Stimulated activated memory B cell treated with anti-CD40 and anti-IgM and Interleukin-4, amounts not matched to agents 10 μg/mL and 1 μg/mL and 100 μg/mL, for 72 hours (primary cell): ENCODE results near the gene TGFBRAP1.
A peak's percentile ranks its signal among the peaks of the same experiment; 100 is the strongest.
"Not testable (repeated sequence)": the region's sequence is repeated elsewhere in the genome, so short reads cannot be mapped to it uniquely, and the experiment has no call there.

Experiments used
- ATAC-seq: fragments of 150-1000 bp; cut with Tn5 transposase; 2 replicates; pipeline ENCODE4 v1.10.0; 2021
- H3K27ac Mint-ChIP-seq: one replicate; pipeline ENCODE4 v1.8.0; 2022; ENCODE audit warnings: mild to moderate bottlenecking, mixed read lengths
- H3K27me3 Mint-ChIP-seq: one replicate; pipeline ENCODE4 v1.8.0; 2022; ENCODE audit warnings: mixed read lengths
- H3K36me3 Mint-ChIP-seq: one replicate; pipeline ENCODE4 v1.8.0; 2022; ENCODE audit warnings: mixed read lengths
- H3K4me1 Mint-ChIP-seq: one replicate; pipeline ENCODE4 v1.8.0; 2022; ENCODE audit warnings: mixed read lengths
- H3K4me3 Mint-ChIP-seq: one replicate; pipeline ENCODE4 v1.8.0; 2022; ENCODE audit warnings: mild to moderate bottlenecking, moderate library complexity, mixed read lengths
- H3K9me3 Mint-ChIP-seq: one replicate; pipeline ENCODE4 v1.8.0; 2022; ENCODE audit warnings: mixed read lengths

Gene TGFBRAP1

DNA sequence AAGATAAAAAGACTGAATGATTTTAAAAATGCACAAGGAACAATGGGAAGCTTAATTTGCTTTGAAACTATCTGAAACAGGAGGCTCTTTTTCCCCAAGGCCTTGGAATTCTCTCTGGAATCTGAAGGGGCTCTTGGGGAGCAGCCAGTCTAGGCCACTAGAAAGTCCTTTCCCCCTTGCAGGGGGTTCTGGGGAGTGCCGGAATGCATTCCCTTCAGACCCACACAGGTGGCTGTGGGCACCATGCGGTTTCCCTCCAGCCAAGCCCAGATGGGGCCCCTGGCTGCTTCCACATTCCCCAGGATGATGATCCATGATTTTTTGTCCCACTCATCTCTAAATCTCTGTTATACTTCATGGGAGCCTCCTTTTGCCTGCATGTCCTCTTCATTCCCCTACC is 77.3 kb downstream of the TGFBRAP1 start:
- Mint-ChIP-seq H3K27ac (no peak overlapping the region), H3K9me3 (no peaks in the 10 kb centered on the region), H3K36me3 (no peaks in the 10 kb centered on the region), H3K4me3 (no peak overlapping the region), H3K27me3 (no peaks in the 10 kb centered on the region), H3K4me1 (no peaks in the 10 kb centered on the region)
- no peak for ATAC-seq

DNA sequence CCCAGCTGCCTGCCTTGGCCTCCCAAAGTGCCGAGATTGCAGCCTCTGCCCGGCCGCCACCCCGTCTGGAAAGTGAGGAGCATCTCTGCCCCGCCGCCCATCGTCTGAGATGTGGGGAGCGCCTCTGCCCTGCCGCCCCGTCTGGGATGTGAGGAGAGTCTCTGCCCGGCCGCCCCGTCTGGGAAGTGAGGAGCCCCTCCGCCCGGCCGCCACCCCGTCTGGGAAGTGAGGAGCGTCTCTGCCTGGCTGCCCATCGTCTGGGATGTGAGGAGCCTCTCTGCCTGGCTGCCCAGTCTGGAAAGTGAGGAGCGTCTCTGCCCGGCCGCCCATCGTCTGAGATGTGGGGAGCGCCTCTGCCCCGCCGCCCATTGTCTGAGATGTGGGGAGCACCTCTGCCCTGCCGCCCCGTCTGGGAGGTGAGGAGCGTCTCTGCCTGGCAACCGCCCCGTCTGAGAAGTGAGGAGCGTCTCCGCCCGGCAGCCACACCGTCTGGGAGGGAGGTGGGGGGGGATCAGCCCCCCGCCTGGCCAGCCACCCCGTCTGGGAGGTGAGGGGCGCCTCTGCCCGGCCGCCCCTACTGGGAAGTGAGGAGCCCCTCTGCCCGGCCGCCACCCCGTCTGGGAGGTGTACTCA is 78.4 kb downstream of the TGFBRAP1 start:
- H3K36me3 Mint-ChIP-seq, ATAC-seq, H3K4me1 Mint-ChIP-seq, H3K27me3 Mint-ChIP-seq, H3K4me3 Mint-ChIP-seq, H3K27ac Mint-ChIP-seq, H3K9me3 Mint-ChIP-seq: not testable (repeated sequence)

DNA sequence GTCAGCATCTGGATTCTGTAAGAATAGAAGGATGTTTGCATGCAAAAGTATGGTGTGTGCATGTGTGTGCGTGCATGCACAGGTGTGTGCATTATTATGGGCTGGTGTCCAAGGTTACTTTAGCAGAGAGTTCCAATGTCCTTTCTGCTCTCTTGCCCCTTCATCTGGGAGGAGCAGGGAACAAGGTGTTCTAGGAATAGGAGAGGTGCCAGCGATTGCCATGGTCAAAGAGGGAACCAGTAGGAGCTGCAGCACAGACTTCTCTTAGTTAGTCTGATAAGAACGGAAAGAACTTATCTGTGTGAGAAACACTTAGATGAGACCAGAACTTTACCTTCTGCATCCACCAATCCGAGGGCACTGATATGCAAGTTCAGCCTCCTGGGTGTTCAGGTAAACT is 79.6 kb downstream of the TGFBRAP1 start:
- Mint-ChIP-seq H3K4me3 (no peak overlapping the region), H3K9me3 (no peaks in the 10 kb centered on the region), H3K27me3 (no peaks in the 10 kb centered on the region), H3K36me3 (no peaks in the 10 kb centered on the region), H3K4me1 (no peaks in the 10 kb centered on the region), H3K27ac (no peak overlapping the region)
- no peak for ATAC-seq

DNA sequence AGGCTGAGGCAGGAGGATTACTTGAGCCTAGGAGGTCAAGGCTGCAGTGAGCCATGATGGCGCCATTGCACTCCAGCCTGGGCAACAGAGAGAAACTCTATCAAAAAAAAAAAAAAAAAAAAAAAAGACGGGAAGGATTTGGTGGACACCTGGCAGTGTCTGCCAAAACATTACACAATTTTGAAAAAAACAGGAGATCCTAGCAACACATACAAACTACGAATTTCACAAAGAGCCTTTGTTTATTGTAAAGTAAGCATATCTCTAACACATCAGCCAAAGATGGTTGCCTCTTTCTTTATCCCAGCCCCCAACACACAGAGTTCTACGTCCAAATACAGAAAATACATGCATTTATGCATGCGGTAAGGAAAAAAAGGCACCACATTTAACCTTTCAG is 80.4 kb downstream of the TGFBRAP1 start:
- Mint-ChIP-seq H3K27ac (no peak overlapping the region), H3K4me1 (no peaks in the 10 kb centered on the region), H3K27me3 (no peaks in the 10 kb centered on the region), H3K36me3 (no peaks in the 10 kb centered on the region), H3K4me3 (no peak overlapping the region), H3K9me3 (no peaks in the 10 kb centered on the region)
- ATAC-seq = no peak

DNA sequence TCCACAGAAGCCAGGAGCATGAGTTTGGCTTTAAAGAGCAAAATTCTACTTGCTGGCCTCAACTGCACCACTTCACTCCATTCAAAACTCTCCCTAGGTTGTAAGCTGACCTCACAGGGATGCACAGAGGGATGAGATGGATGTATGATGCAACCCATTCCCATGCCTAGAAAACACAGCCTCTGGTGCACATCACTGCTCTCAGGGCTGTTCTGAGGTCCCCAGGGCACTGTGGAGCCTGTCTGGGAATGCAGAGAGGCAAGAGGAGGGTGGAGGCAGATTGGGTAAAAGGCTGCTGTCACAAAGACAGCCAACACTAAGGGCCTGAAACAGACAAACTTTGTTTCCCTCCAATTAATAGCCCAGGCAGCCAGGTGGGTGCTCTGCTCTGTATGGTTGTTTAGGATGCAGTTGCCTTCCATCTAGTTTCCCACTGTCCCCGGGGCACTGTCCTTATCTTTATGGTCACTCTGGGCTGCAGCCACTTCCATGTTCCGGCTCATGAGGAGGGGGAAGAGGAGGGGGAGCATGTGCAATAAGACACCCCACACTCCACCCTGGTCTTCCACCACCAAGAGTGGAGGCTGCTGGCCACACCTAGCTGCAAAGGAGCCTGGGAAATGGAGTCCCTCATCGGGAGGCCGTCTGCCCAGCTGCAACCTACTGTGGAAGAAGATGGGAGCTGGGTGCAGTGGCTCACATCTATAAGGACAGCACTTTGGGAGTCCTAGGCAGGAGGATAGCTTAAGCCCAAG is 81.0 kb downstream of the TGFBRAP1 start:
- Mint-ChIP-seq H3K9me3 (no peaks in the 10 kb centered on the region), H3K4me3 (no peak overlapping the region), H3K27me3 (no peaks in the 10 kb centered on the region), H3K36me3 (no peaks in the 10 kb centered on the region), H3K27ac (no peak overlapping the region), H3K4me1 (no peaks in the 10 kb centered on the region)
- no peak for ATAC-seq

DNA sequence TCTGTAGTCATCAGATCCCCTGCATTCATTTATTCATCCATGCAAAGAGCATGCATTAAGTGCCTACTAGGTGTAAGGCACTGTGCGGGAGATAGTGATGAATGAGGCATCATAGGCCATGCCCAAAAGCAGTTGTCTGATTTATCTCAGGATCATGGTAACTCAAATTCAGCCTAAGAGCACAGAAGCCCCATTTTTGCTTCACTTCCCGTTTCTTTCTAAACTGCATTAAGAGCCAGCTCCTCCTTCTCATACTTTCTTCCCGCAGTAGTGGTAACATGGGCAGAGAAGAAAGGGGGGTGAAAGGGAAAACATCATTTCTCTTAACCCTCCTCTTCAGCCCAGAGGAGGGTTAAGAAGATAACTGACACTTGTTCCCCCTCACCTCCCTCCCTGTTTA is 85.1 kb downstream of the TGFBRAP1 start:
- no peaks in the 10 kb centered on the region for H3K27me3 Mint-ChIP-seq
- no peaks in the 10 kb centered on the region for H3K36me3 Mint-ChIP-seq
- H3K4me3 Mint-ChIP-seq = no peak overlapping the region
- no peaks in the 10 kb centered on the region for H3K4me1 Mint-ChIP-seq
- ATAC-seq = no peak
- no peaks in the 10 kb centered on the region for H3K9me3 Mint-ChIP-seq
- H3K27ac Mint-ChIP-seq = no peak overlapping the region

DNA sequence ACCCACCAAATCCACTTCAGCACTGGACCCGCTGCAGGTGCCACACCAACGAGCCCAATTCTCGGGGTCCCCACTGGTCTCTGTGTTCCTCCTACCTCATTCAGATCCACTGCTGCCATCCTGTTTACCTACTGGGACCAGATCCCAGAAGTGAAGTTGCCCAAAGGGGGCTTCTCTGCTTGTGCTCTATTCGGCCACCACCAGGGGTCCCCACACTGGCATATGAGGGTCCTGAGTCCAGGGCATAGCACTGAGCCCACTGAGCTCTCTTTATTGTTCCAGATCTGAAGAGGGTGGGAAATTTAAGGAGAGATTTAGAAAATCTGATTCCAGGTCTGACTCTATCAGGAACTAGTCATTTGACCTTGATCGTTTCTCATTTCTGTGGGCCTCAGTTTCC is 85.6 kb downstream of the TGFBRAP1 start:
- no peak overlapping the region for H3K27ac Mint-ChIP-seq
- H3K36me3 Mint-ChIP-seq = no peaks in the 10 kb centered on the region

DNA sequence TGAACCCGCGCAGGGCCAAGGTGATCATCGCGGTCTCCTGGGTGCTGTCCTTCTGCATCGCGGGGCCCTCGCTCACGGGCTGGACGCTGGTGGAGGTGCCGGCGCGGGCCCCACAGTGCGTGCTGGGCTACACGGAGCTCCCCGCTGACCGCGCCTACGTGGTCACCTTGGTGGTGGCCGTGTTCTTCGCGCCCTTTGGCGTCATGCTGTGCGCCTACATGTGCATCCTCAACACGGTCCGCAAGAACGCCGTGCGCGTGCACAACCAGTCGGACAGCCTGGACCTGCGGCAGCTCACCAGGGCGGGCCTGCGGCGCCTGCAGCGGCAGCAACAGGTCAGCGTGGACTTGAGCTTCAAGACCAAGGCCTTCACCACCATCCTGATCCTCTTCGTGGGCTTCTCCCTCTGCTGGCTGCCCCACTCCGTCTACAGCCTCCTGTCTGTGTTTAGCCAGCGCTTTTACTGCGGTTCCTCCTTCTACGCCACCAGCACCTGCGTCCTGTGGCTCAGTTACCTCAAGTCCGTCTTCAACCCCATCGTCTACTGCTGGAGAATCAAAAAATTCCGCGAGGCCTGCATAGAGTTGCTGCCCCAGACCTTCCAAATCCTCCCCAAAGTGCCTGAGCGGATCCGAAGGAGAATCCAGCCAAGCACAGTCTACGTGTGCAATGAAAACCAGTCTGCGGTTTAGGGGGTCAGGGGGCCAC is 87.1 kb downstream of the TGFBRAP1 start:
- no peak for ATAC-seq
- no peak overlapping the region for H3K27ac Mint-ChIP-seq
- no peaks in the 10 kb centered on the region for H3K27me3 Mint-ChIP-seq
- H3K9me3 Mint-ChIP-seq = no peaks in the 10 kb centered on the region
- H3K36me3 Mint-ChIP-seq = no peaks in the 10 kb centered on the region
- H3K4me3 Mint-ChIP-seq = no peak overlapping the region
- H3K4me1 Mint-ChIP-seq = peaks cover 7% of the 10 kb centered on the region

More for the DNA sequence above, 85.6 kb downstream of the TGFBRAP1 start:
- Mint-ChIP-seq H3K9me3 (no peaks in the 10 kb centered on the region), H3K4me3 (no peak overlapping the region), H3K4me1 (no peaks in the 10 kb centered on the region), H3K27me3 (no peaks in the 10 kb centered on the region)
- ATAC-seq = no peak

DNA sequence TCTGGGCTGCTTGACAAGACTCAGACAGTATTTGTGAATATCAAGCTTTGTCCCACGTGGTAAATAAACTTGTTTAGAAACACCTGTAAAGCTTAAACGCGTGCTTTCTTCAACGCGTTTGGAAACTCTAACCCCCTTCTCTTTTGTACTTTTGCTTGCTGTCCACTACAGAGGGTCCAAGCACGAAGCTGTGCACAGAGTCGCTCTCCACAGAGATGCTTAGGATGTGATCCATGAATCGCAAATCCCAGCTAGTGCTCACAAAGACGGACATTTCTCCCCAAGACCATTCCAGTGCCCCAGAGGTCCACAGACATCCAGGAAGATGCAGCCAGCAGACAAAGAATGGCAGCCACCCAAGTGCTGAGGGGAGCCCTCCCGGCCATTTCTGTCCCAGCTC is 88.1 kb downstream of the TGFBRAP1 start, which contains the start of gene GPR45:
Gene GPR45, plus strand, starts transcription at position 301 of the 400 bp plus-strand sequence. CDS start 116 bp downstream, outside the sequence.
- Mint-ChIP-seq H3K4me3 (no peak within 1 kb of the TSS), H3K36me3 (no peaks in the 10 kb centered on the region), H3K4me1 (peaks cover 16% of the 10 kb centered on the region), H3K27ac (no peak within 1 kb of the TSS), H3K27me3 (no peaks in the 10 kb centered on the region), H3K9me3 (no peaks in the 10 kb centered on the region)
- no peak for ATAC-seq

DNA sequence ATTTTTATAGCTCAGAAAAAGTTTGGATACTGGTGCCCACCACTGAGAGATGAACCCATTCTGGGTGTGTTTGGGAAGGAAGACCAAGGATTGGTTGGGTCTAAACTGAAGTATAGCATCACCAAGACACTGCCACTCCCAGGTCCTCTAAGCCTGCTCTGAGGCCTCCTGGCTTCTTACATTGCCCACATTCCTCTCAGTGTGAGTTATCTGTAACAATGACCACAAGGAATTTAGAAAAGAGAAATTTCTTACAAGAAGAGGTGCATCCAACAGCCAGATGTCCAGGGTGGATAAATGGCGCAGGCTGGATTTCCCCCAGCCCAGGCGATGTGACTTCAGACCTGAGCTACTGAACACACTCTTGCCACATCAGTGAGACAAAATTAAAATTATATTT is 89.6 kb downstream of the TGFBRAP1 start:
- Mint-ChIP-seq H3K4me3 (no peak overlapping the region), H3K27me3 (no peaks in the 10 kb centered on the region), H3K27ac (no peak overlapping the region), H3K4me1 (peaks cover 27% of the 10 kb centered on the region), H3K36me3 (no peaks in the 10 kb centered on the region), H3K9me3 (no peaks in the 10 kb centered on the region)
- ATAC-seq = no peak

DNA sequence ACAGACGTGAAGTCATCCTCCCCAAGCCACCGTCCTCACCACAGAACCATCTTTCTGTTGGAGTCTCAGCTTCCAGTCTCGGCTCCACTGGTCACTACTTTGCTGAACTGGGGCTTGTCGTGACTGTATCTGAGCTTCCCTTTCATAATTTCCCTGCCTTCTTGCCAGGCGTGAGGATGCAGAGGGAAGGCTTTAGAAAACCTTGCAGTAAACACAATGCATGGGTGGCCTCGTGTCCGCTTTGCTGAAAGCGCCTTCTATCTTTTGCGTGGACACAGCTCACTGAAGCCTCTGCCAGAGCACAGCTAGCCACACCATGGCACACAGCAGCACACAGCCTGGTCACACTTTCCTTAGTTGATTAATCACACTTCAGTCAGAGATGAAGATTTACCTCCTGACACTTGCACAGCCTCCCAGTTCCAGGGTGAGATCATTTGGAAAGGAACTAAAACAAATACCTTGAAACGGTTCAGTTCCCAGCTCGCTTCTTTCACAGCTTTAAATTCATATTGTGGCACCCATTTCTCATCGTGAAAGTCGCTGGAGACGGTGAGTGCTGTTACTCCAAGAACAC is 90.8 kb downstream of the TGFBRAP1 start:
- no peaks in the 10 kb centered on the region for H3K36me3 Mint-ChIP-seq
- H3K4me1 Mint-ChIP-seq = peaks cover 27% of the 10 kb centered on the region
- H3K9me3 Mint-ChIP-seq = no peaks in the 10 kb centered on the region
- H3K27me3 Mint-ChIP-seq = no peaks in the 10 kb centered on the region
- ATAC-seq = no peak
- no peak overlapping the region for H3K27ac Mint-ChIP-seq
- no peak overlapping the region for H3K4me3 Mint-ChIP-seq

DNA sequence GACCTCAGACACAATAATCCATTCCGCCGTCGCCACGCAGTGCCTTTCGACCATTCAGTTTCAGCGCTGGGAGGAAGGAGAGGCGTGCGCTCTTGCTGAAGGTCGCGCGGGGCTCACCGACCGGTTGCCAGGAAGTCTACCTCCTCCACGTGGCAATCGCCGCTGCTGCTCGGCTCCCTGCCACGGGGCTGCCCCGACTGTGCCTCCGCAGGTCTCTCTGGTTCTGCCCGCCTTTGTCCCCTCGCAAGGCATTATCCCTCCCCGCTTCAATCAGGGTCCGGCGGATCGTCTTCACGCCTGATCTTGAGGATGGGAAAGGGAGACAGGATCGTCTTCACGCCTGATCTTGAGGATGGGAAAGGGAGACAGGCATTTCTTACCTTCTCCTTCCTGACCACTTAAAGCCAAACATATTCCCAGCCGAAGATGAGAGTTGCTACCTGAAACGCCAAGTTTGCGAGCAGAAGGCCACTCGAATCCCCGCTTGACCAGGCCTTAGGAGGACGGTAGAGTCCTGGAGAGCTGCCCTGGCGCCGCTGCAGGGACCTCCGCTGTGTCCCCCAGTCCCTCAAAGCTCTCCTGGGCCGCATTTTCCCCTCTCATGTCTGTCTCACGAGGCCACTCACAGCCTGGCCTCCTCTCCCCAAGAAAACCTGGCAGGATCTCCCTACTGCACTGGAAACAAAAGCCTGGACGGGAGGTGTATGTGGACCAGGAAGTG is 92.3 kb downstream of the TGFBRAP1 start:
- Mint-ChIP-seq H3K9me3 (no peaks in the 10 kb centered on the region), H3K27ac (peak overlapping the region; percentile 73), H3K4me1 (peaks cover 27% of the 10 kb centered on the region), H3K4me3 (peak overlapping the region; percentile 19), H3K27me3 (no peaks in the 10 kb centered on the region), H3K36me3 (no peaks in the 10 kb centered on the region)
- peak; percentile 61 for ATAC-seq

DNA sequence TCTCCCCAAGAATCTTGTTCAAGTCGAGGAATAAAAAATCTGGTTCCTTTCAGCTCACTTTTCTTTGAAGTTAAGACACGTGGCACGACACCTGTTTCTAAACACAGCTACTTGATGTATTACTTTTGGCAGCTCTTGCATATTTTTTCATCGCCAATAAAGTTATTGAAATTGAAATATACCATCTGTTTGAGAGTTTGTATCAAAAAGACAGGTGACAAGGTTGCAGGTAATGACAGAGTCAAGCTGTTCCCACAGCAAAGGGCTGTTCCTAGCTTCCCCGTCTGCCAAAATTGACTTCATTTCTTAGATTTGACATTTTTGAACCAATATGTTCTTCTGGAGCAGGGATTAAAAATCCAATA is 93.5 kb downstream of the TGFBRAP1 start:
- peaks cover 27% of the 10 kb centered on the region for H3K4me1 Mint-ChIP-seq
- H3K4me3 Mint-ChIP-seq = no peak overlapping the region
- H3K27me3 Mint-ChIP-seq = no peaks in the 10 kb centered on the region
- no peak for ATAC-seq
- no peak overlapping the region for H3K27ac Mint-ChIP-seq
- no peaks in the 10 kb centered on the region for H3K36me3 Mint-ChIP-seq
- H3K9me3 Mint-ChIP-seq = no peaks in the 10 kb centered on the region

DNA sequence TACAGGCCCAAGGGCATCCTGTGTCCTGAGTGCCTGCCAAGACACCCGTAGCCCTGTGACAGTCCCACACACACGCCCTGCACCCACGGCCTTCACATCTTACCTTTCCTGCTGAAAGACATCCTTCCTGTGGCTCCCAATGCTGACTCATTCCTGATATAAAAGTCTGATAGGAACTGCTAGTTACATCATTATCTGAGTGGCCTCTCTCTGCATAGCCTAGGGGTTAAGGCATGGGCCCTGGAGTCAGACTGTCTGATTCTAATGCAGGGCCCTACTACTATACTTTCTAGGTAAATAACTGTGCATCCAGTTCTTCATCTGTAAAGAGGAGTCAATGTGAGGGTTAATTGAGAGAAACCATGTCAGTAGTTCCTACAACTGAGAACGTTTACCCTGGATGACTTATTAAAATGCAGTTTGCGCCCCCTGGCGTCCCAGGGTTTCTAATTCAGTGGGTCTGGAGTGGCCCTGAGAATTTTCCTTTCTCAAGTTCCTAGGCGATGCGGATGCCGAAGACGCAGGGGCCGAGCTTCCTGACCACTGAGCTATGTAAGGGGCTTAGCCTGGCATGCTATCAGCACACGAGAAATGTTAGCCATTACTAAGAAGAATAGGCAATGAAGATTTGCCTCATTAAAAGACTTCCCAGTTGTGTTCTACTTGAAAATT is 94.0 kb downstream of the TGFBRAP1 start:
- peak; percentile 78 for ATAC-seq
- no peaks in the 10 kb centered on the region for H3K36me3 Mint-ChIP-seq
- no peaks in the 10 kb centered on the region for H3K9me3 Mint-ChIP-seq
- peaks cover 27% of the 10 kb centered on the region for H3K4me1 Mint-ChIP-seq
- no peak overlapping the region for H3K27ac Mint-ChIP-seq
- no peak overlapping the region for H3K4me3 Mint-ChIP-seq
- H3K27me3 Mint-ChIP-seq = no peaks in the 10 kb centered on the region

DNA sequence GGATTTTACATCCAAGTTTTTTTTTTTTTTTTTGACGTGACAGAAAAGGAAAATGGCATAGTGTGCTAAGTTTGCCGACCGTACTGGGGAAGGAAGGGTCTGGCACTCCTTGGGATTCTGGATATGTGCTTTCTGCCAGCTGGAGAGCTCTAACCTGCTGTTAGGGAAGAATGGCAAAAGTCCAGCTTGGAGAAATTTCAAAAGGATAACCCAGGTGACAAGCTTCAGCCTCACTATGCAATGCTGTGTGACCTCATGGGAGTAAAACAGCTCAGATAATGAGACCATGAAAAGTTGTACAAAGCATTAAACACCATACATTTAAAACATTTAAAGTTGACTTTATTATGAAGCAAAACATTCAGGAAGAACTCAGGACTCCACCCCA is 98.3 kb downstream of the TGFBRAP1 start:
- no peaks in the 10 kb centered on the region for H3K9me3 Mint-ChIP-seq
- no peaks in the 10 kb centered on the region for H3K27me3 Mint-ChIP-seq
- ATAC-seq = no peak
- no peak overlapping the region for H3K27ac Mint-ChIP-seq
- no peaks in the 10 kb centered on the region for H3K36me3 Mint-ChIP-seq
- H3K4me3 Mint-ChIP-seq = no peak overlapping the region
- peaks cover 16% of the 10 kb centered on the region for H3K4me1 Mint-ChIP-seq
